HEK293 (cell line): Measurements from ENCODE around the gene BRPF1.

Experiments
- CTCF ChIA-PET: fragments of 350-600 bp; formaldehyde crosslinking; extraction: SDS; loops from one replicate; lab custom pipeline; 2021; ENCODE audit warnings: antibody characterized with exemption; lab: Yijun Ruan, JAX
- POLR2A ChIA-PET: fragments of 300-600 bp; formaldehyde crosslinking; extraction: SDS; loops from one replicate; lab custom pipeline; 2020; ENCODE audit warnings: antibody characterized with exemption, inconsistent platforms; lab: Yijun Ruan, JAX
- H3K27ac ChIP-seq: fragments of 200-500 bp; sonication (Bioruptor generic); 2 replicates; pipeline ENCODE4 v1.5.1; 2014; ENCODE audit warnings: low read depth, low read length, control low read depth, inconsistent platforms; ENCODE audit errors: extremely low read depth
- H3K36me3 ChIP-seq, 2 experiments: fragments of 200-500 bp in 1 of 2; sonication (Bioruptor generic) in 1 of 2; 1 replicate in 1 of 2; 2 replicates in 1 of 2; pipeline ENCODE4 v1.5.1; 2014 to 2017; ENCODE audit warnings: inconsistent platforms in 2 of 2, low read length in 2 of 2; ENCODE audit not compliant: control insufficient read depth in 2 of 2, insufficient read depth in 1 of 2
- H3K4me1 ChIP-seq: fragments of 200-500 bp; sonication (Bioruptor generic); 2 replicates; pipeline ENCODE4 v1.5.1; 2014; ENCODE audit warnings: mild to moderate bottlenecking, low read length, inconsistent platforms; ENCODE audit not compliant: control insufficient read depth, insufficient read depth
- H3K4me3 ChIP-seq: 2 replicates; pipeline ENCODE4 v1.5.1; 2011; ENCODE audit warnings: low read depth, mild to moderate bottlenecking, control low read depth, low read length, moderate library complexity
- H3K9me3 ChIP-seq: fragments of 200-500 bp; sonication (Bioruptor generic); 2 replicates; pipeline ENCODE4 v1.5.1; 2014; ENCODE audit warnings: low read depth, low read length, inconsistent platforms; ENCODE audit not compliant: control insufficient read depth, insufficient read depth
- GLIS1 ChIP-seq: fragments of 450-650 bp; formaldehyde crosslinking; IDR thresholded peaks from 2 replicates; pipeline ENCODE4 v1.5.1; 2016; ENCODE audit warnings: missing biosample characterization, missing genetic modification characterization
- KLF7 ChIP-seq: fragments of 450-650 bp; formaldehyde crosslinking; IDR thresholded peaks from 2 replicates; pipeline ENCODE4 v1.5.1; 2016; ENCODE audit warnings: missing biosample characterization, missing genetic modification characterization, borderline replicate concordance
- KLF8 ChIP-seq: fragments of 450-650 bp; formaldehyde crosslinking; IDR thresholded peaks from 2 replicates; pipeline ENCODE4 v1.5.1; 2016; ENCODE audit warnings: missing biosample characterization, missing genetic modification characterization
- MYNN ChIP-seq: fragments of 450-650 bp; formaldehyde crosslinking; IDR thresholded peaks from 2 replicates; pipeline ENCODE4 v1.5.1; 2016; ENCODE audit warnings: missing biosample characterization, missing genetic modification characterization, borderline replicate concordance
- PRDM1 ChIP-seq: fragments of 450-650 bp; formaldehyde crosslinking; IDR thresholded peaks from 2 replicates; pipeline ENCODE4; 2016; ENCODE audit warnings: missing biosample characterization, missing genetic modification characterization
- PRDM2 ChIP-seq: fragments of 450-650 bp; formaldehyde crosslinking; IDR thresholded peaks from 2 replicates; pipeline ENCODE4 v1.5.1; 2016; ENCODE audit warnings: missing biosample characterization, missing genetic modification characterization, borderline replicate concordance
- REPIN1 ChIP-seq: fragments of 450-650 bp; formaldehyde crosslinking; IDR thresholded peaks from 2 replicates; pipeline ENCODE4 v1.5.1; 2017; ENCODE audit warnings: missing biosample characterization, missing genetic modification characterization, low read depth
- YY1 ChIP-seq: fragments of 450-650 bp; formaldehyde crosslinking; IDR thresholded peaks from 2 replicates; pipeline ENCODE4 v1.5.1; 2018; ENCODE audit warnings: missing biosample characterization, missing genetic modification characterization
- ZBTB6 ChIP-seq: fragments of 450-650 bp; formaldehyde crosslinking; IDR thresholded peaks from 2 replicates; pipeline ENCODE4 v1.5.1; 2017; ENCODE audit warnings: missing biosample characterization, missing genetic modification characterization
- ZFP3 ChIP-seq: fragments of 450-650 bp; formaldehyde crosslinking; IDR thresholded peaks from 2 replicates; pipeline ENCODE4 v1.5.1; 2016; ENCODE audit warnings: low read depth, missing biosample characterization, missing genetic modification characterization
- ZNF174 ChIP-seq: fragments of 450-650 bp; formaldehyde crosslinking; IDR thresholded peaks from 2 replicates; pipeline ENCODE4 v1.5.0; 2017; ENCODE audit warnings: missing biosample characterization, mild to moderate bottlenecking, missing genetic modification characterization
- ZNF175 ChIP-seq: fragments of 450-650 bp; formaldehyde crosslinking; IDR thresholded peaks from 2 replicates; pipeline ENCODE4 v1.5.1; 2016; ENCODE audit warnings: missing biosample characterization, missing genetic modification characterization
- ZNF416 ChIP-seq: fragments of 450-650 bp; formaldehyde crosslinking; IDR thresholded peaks from 2 replicates; pipeline ENCODE4 v1.5.1; 2016; ENCODE audit warnings: missing biosample characterization, missing genetic modification characterization
- ZNF571 ChIP-seq: fragments of 450-650 bp; formaldehyde crosslinking; IDR thresholded peaks from 2 replicates; pipeline ENCODE4 v1.5.0; 2017; ENCODE audit warnings: missing biosample characterization, missing genetic modification characterization
- ZNF621 ChIP-seq: fragments of 450-650 bp; formaldehyde crosslinking; IDR thresholded peaks from 2 replicates; pipeline ENCODE4 v1.5.1; 2017; ENCODE audit warnings: missing biosample characterization, missing genetic modification characterization
- ZNF645 ChIP-seq: fragments of 450-650 bp; formaldehyde crosslinking; IDR thresholded peaks from 2 replicates; pipeline ENCODE4; 2016; ENCODE audit warnings: missing biosample characterization, missing genetic modification characterization
- ZNF658 ChIP-seq: fragments of 450-650 bp; formaldehyde crosslinking; IDR thresholded peaks from 2 replicates; pipeline ENCODE4; 2016; ENCODE audit warnings: missing biosample characterization, missing genetic modification characterization
- ZNF837 ChIP-seq: fragments of 450-650 bp; formaldehyde crosslinking; IDR thresholded peaks from 2 replicates; pipeline ENCODE4 v1.5.1; 2016; ENCODE audit warnings: missing biosample characterization, missing genetic modification characterization
- TF ChIP-seq, protein P1 (sequence below): fragments of 450-650 bp; formaldehyde crosslinking; IDR thresholded peaks from 2 replicates; pipeline ENCODE4 v1.5.1; 2016; ENCODE audit warnings: missing biosample characterization, missing genetic modification characterization
- TF ChIP-seq, protein P2 (sequence below): fragments of 450-650 bp; formaldehyde crosslinking; IDR thresholded peaks from 2 replicates; pipeline ENCODE4 v1.5.1; 2016; ENCODE audit warnings: missing biosample characterization, missing genetic modification characterization

Gene BRPF1

GRCh38 chr3:9682096-9682495, 49.4 kb upstream of the BRPF1 start:
- no peak for TF ChIP-seq ZNF658 (tag by site-specific recombination)
- no peak for TF ChIP-seq PRDM1
- no peak for TF ChIP-seq REPIN1
- no peak for TF ChIP-seq ZNF416 (tag by site-specific recombination)
- TF ChIP-seq MYNN (tag by site-specific recombination), result no peak
- no peak for TF ChIP-seq ZNF645 (tag by site-specific recombination)
- TF ChIP-seq KLF8 (tag by site-specific recombination), result no peak
- no peak for TF ChIP-seq ZNF174 (tag by site-specific recombination)
- no peak for TF ChIP-seq PRDM2 (tag by site-specific recombination)
- TF ChIP-seq, protein P1, sequence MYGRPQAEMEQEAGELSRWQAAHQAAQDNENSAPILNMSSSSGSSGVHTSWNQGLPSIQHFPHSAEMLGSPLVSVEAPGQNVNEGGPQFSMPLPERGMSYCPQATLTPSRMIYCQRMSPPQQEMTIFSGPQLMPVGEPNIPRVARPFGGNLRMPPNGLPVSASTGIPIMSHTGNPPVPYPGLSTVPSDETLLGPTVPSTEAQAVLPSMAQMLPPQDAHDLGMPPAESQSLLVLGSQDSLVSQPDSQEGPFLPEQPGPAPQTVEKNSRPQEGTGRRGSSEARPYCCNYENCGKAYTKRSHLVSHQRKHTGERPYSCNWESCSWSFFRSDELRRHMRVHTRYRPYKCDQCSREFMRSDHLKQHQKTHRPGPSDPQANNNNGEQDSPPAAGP (tag by site-specific recombination), result no peak
- TF ChIP-seq YY1, result no peak
- no peak for TF ChIP-seq GLIS1 (tag by site-specific recombination)
- TF ChIP-seq, all 188 proteins: peak for 0
- Histone ChIP-seq H3K4me1 (no peaks in the 10 kb centered on the region), H3K27ac (no peak overlapping the region), H3K9me3 (no peaks in the 10 kb centered on the region), H3K36me3 (peaks cover 4 to 96% of the 10 kb centered on the region in 2 experiments; a peak in 2 of 3 replicates), H3K4me3 (no peak overlapping the region)
- ChIA-PET CTCF (no interaction called here), POLR2A (no interaction called here)

- Histone ChIP-seq H3K27ac (no peak overlapping the region), H3K9me3 (no peaks in the 10 kb centered on the region), H3K4me3 (no peak overlapping the region), H3K36me3 (peaks cover 6 to 93% of the 10 kb centered on the region in 2 experiments; a peak in 2 of 3 replicates), H3K4me1 (no peaks in the 10 kb centered on the region)
- ChIA-PET CTCF (no interaction called here), POLR2A (no interaction called here)
- TF ChIP-seq ZNF837 (tag by site-specific recombination), result no peak
- TF ChIP-seq ZNF175 (tag by site-specific recombination), result no peak
- TF ChIP-seq REPIN1, result no peak
- no peak for TF ChIP-seq ZNF571
- no peak for TF ChIP-seq ZNF621
- no peak for TF ChIP-seq PRDM2 (tag by site-specific recombination)
- TF ChIP-seq ZFP3 (tag by site-specific recombination), result no peak
- TF ChIP-seq ZBTB6 (tag by site-specific recombination), result no peak
- TF ChIP-seq, protein P2, sequence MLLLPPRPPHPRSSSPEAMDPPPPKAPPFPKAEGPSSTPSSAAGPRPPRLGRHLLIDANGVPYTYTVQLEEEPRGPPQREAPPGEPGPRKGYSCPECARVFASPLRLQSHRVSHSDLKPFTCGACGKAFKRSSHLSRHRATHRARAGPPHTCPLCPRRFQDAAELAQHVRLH (tag by site-specific recombination), result no peak
- TF ChIP-seq KLF7 (tag by site-specific recombination), result no peak
These were observed 48.1 kb upstream of the BRPF1 start for GRCh38 chr3:9683426-9683825.
